GM20431 (cell line): ENCODE measurements around the gene PRKAR2A.
"Not testable (repeated sequence)": the region's sequence is repeated elsewhere in the genome, so short reads cannot be mapped to it uniquely, and the experiment has no call there.

Source experiments
- in situ Hi-C: fragments of 300-500 bp; cut with MseI, MboI; formaldehyde crosslinking; loops from one replicate; pipeline ENCODE4 v1.15.0; 2020; ENCODE audit warnings: low sequenced_read_pairs; ENCODE audit not compliant: unreplicated experiment

Gene PRKAR2A

GRCh38 chr3:48845170-48845569 lies 2.5 kb downstream of the PRKAR2A start:
- in situ Hi-C loops: no loop called here

GRCh38 chr3:48837163-48837562 lies 10.5 kb downstream of the PRKAR2A start:
- in situ Hi-C loops: no loop called here

DNA sequence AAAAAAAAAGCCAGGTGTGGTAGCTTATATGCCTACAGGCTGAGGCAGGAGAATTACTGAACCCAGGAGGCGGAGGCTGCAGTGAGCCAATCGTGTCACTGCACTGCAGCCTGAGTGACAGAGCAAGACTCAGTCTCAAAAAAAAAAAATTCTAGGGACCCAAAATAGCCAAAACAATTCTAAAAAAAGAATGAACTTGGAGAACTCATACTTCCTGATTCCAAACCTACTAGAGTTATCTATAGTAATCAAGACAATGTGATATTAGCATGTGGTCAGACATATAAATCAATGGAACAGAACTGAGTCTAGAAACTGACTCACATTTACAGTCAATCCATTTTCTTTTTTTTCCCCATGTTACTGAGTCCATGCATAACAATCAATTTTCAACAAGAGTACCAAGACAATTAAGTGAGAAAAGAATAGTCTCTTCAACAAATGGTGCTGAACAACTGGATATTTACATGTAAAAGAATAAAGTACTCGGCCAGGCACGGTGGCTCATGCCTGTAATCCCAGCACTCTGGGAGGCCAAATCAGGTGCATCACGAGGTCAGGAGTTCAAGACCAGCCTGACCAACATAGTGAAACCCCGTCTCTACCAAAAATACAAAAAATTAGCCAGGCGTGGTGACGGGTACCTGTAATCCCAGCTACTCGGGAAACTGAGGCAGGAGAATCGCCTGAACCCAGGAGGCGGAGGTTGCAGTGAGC lies 11.9 kb downstream of the PRKAR2A start:
- in situ Hi-C loops: no loop called here

GRCh38 chr3:48832684-48833083 lies 15.0 kb downstream of the PRKAR2A start:
- in situ Hi-C loops: no loop called here

- in situ Hi-C loops: no loop called here
Observed at GRCh38 chr3:48830715-48831114, 17.0 kb downstream of the PRKAR2A start.

DNA sequence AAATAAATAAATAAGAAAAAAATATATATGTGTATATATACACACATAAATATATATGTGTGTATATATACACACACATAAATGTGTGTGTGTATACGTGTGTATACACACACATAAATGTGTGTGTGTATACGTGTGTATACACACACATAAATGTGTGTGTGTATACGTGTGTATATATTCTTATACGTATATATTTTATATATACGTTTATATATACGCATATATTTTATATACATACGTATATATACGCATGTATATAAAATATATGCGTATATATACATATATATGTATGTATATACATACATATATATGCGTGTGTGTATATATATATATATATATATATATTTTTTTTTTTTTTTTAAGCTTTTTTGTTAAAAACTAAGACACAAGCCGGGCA lies 18.1 kb downstream of the PRKAR2A start:
- in situ Hi-C loops: not testable (repeated sequence)

GRCh38 chr3:48827874-48828273 lies 19.8 kb downstream of the PRKAR2A start:
- in situ Hi-C loops: not testable (repeated sequence)

DNA sequence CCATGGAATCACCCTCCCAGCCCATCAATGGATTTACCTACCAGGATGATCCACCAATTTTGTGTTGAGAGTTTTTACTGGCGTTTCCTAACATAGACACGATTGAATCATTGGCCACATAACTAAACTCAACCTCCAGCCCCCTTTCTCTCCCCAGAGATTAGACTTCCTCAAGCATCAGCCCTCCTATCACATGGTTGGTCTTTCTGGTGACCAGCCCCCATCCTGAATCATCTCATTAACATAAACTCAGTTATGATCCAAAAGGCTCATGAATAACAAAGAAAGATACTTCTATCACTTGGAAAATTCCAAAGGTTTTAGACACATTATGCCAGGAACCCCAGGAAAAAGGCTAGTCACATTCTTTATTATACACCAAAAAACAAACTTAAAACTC lies 21.2 kb downstream of the PRKAR2A start:
- in situ Hi-C loops: no loop called here

- in situ Hi-C loops: no loop called here
Observed at GRCh38 chr3:48820612-48821324, 26.9 kb downstream of the PRKAR2A start.

GRCh38 chr3:48819234-48820221 lies 28.1 kb downstream of the PRKAR2A start:
- in situ Hi-C loops: no loop called here

GRCh38 chr3:48811524-48811923 lies 36.1 kb downstream of the PRKAR2A start:
- in situ Hi-C loops: no loop called here

DNA sequence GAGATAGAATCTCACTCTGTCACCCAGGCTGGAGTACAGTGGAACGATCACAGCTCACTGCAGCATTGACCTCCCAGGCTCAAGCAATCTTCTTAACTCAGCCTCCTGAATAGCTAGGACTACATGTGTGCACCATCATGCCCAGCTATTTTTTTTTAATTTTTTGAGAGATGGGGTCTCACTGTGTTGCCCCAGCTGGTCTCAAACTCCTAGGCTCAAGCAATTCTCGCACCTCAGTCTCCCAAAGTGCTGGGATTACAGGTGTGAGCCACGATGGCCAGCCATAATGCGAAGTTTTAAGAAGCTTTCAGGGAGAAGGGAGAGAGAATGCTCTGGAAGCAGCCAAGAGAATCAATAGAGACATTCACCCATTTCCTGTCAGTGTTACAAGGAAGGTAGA lies 42.7 kb downstream of the PRKAR2A start:
- in situ Hi-C loops: no loop called here

DNA sequence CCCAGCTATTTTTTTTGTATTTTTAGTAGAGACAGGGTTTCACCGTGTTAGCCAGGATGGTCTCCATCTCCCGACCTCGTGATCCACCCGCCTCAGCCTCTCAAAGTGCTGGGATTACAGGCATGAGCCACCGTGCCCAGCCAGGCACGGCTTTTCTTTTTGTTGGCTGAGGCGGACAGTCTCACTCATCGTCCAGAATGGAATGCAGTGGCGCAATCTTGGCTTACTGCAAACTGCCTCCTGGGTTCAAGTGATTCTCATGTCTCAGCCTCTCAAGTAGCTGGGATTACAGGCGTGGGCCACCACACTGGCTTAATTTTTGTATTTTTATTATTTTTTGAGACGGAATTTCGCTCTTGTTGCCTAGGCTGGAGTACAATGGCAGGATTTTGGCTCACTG lies 46.8 kb downstream of the PRKAR2A start:
- in situ Hi-C loops: not testable (repeated sequence)

GRCh38 chr3:48798998-48799397 lies 48.7 kb downstream of the PRKAR2A start:
- in situ Hi-C loops: no loop called here

DNA sequence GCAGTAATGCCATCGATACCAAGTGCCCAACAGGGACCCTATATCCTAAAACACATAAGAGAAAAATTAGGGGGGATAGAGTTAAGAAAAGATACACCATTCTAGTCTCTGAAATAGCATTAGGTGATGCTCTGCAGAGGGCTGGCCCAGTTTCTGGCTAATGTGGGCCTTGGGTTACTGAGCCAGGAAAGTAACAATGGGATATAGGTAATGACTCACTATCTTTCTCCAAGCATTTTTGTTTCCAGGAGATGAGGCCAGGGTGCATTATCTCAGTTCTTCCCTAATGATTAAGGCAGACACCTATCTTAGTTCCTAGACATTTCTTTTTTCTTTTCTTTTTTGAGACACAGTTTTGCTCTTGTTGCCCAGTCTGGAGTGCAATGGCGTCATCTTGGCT lies 50.0 kb downstream of the PRKAR2A start:
- in situ Hi-C loops: no loop called here

DNA sequence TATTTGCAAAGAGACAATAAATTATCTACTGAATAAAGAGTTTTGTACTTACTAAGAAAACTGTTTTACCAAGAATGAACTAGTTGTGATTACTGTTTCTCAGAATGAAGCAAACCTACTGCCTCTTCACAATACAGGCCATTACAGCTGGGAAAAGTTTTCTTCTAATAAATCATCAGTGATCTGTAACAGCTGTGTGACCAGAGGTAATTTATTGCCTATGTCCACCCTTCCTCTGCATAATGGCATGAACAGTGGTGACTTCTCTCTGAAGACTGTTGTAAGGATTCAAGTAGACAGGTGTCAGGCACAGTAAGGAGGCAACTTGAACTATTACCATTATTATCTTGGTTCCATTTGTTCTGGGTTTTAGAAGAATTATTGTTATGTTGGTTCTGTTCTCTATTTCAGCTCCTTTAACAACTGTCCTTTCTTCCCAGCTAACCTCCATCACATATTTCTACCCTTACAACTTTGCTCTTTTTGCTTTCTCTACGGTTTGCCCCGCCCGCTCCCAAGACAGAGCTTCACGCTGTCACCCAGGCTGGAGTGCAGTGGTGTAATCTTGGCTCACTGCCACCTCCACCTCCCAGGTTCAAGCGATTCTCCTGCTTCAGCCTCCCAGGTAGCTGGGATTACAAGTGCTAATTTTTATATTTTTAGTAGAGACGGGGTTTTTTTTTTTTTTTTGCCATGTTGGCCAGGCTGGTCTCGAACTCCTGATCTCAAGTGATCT lies 51.5 kb downstream of the PRKAR2A start:
- in situ Hi-C loops: no loop called here

GRCh38 chr3:48793484-48793883 lies 54.2 kb downstream of the PRKAR2A start:
- in situ Hi-C loops: not testable (repeated sequence)

DNA sequence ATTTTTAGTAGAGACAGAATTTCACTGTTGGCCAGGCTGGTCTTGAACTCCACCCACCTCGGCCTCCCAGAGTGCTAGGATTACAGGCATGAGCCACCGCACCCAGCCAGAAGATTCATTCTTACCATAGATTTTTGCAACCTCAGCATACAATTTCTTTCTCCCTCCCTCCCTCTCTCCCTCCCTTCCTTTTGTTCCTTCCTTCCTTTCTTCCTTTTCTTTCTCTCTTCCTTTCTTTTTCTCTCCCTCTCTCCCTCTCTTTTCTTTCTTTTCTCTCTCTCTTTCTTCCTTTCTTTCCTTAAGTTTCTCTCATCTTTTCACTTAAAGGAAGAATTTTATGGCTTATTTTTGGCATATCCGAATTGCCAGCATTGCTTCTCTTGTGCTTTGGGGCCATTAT lies 58.0 kb downstream of the PRKAR2A start:
- in situ Hi-C loops: no loop called here

GRCh38 chr3:48788544-48789162 lies 59.0 kb downstream of the PRKAR2A start:
- in situ Hi-C loops: no loop called here
